Measurements from ENCODE around the gene VPS4A. TPM values are rescaled to one million over a fixed set of nuclear protein-coding genes. Genes with fewer than 3 reads are reported as not detected.

Gene VPS4A
- total RNA-seq = 10 to 100 TPM; 34.2 to 41.1 (median 36.6) TPM

GRCh38 chr16:69310653-69311532 lies at the start of gene VPS4A:
Gene VPS4A, plus strand, starts transcription at chr16:69311350. Its CDS starts 162 bp downstream, at chr16:69311512.
- Histone ChIP-seq H3K4me1 (peaks cover 0 to 45% (median 14%) of the 10 kb centered on the region in 3 donors), H3K9me3 (no peaks in the 10 kb centered on the region), H3K4me3 (peak within 1 kb of the TSS; percentile 69 to 96), H3K27me3 (no peaks in the 10 kb centered on the region), H3K27ac (peak within 1 kb of the TSS; percentile 45 to 93 (median 90)), H3K36me3 (peaks cover 0 to 35% of the 10 kb centered on the region in 2 donors)
- peak; percentile 98 for ATAC-seq
- 0 to 18% methylated on average over 10 to 17 of the region's 70 CpGs for WGBS, 2 donors (ENCODE audit: low coverage in 1 of 2)
- TF ChIP-seq EP300 (IDR thresholded peaks at IDR 0.05) = no peak
- peak in 3 of 4 experiments; percentile 95 to 98 (median 96) for TF ChIP-seq CTCF (IDR thresholded peaks at IDR 0.05)
- TF ChIP-seq POLR2AphosphoS5 (IDR thresholded peaks at IDR 0.05) = peak; percentile 81
- TF ChIP-seq POLR2A (IDR thresholded peaks at IDR 0.05) = peak; percentile 86 to 88

- ATAC-seq = no peak
- TF ChIP-seq POLR2A (IDR thresholded peaks at IDR 0.05) (no peak), EP300 (IDR thresholded peaks at IDR 0.05) (no peak), CTCF (IDR thresholded peaks at IDR 0.05) (no peak), POLR2AphosphoS5 (IDR thresholded peaks at IDR 0.05) (no peak)
- WGBS, 2 donors (ENCODE audit: low coverage in 1 of 2) = 58 to 59% methylated on average over 3 to 4 of the region's 4 CpGs
- no peak overlapping the region for H3K4me3 ChIP-seq
- H3K4me1 ChIP-seq = peaks cover 0 to 7% (median 0%) of the 10 kb centered on the region in 3 donors
- H3K27ac ChIP-seq = no peak overlapping the region
- H3K9me3 ChIP-seq = no peaks in the 10 kb centered on the region
- H3K27me3 ChIP-seq = no peaks in the 10 kb centered on the region
- H3K36me3 ChIP-seq = peaks cover 0 to 32% of the 10 kb centered on the region in 2 donors
Measured at GRCh38 chr16:69266334-69267063, 44.7 kb upstream of the VPS4A start.

GRCh38 chr16:69267633-69268032 lies 43.5 kb upstream of the VPS4A start:
- peaks cover 0 to 37% of the 10 kb centered on the region in 2 donors for H3K36me3 ChIP-seq
- H3K27me3 ChIP-seq = no peaks in the 10 kb centered on the region
- TF ChIP-seq EP300 (IDR thresholded peaks at IDR 0.05) = no peak
- TF ChIP-seq CTCF (IDR thresholded peaks at IDR 0.05) = no peak
- no peak for TF ChIP-seq POLR2A (IDR thresholded peaks at IDR 0.05)
- no peak for TF ChIP-seq POLR2AphosphoS5 (IDR thresholded peaks at IDR 0.05)
- no peak for ATAC-seq
- H3K4me3 ChIP-seq = no peak overlapping the region
- peaks cover 0 to 7% (median 0%) of the 10 kb centered on the region in 3 donors for H3K4me1 ChIP-seq
- no peaks in the 10 kb centered on the region for H3K9me3 ChIP-seq
- no peak overlapping the region for H3K27ac ChIP-seq
- WGBS, 2 donors (ENCODE audit: low coverage in 1 of 2) = 74 to 100% methylated on average over 1 to 4 of the region's 4 CpGs

- Histone ChIP-seq H3K36me3 (peaks cover 0 to 37% of the 10 kb centered on the region in 2 donors), H3K4me1 (peaks cover 0 to 18% (median 3%) of the 10 kb centered on the region in 3 donors), H3K4me3 (no peak overlapping the region), H3K27me3 (no peaks in the 10 kb centered on the region), H3K9me3 (no peaks in the 10 kb centered on the region), H3K27ac (no peak overlapping the region)
- 72 to 85% methylated on average over 3 of the region's 3 CpGs for WGBS, 2 donors (ENCODE audit: low coverage in 1 of 2)
- TF ChIP-seq CTCF (IDR thresholded peaks at IDR 0.05) (no peak), EP300 (IDR thresholded peaks at IDR 0.05) (no peak), POLR2A (IDR thresholded peaks at IDR 0.05) (no peak), POLR2AphosphoS5 (IDR thresholded peaks at IDR 0.05) (no peak)
- no peak for ATAC-seq
Measured at GRCh38 chr16:69270395-69270794, 40.8 kb upstream of the VPS4A start.
